ENCODE results near the gene VIPAS39. TPM values are rescaled to one million over a fixed set of nuclear protein-coding genes. Genes with fewer than 3 reads are reported as not detected.

VIPAS39 gene
- total RNA-seq, 4 donors from 2014 or later: 19.0 to 55.3 (median 25.3) TPM

DNA sequence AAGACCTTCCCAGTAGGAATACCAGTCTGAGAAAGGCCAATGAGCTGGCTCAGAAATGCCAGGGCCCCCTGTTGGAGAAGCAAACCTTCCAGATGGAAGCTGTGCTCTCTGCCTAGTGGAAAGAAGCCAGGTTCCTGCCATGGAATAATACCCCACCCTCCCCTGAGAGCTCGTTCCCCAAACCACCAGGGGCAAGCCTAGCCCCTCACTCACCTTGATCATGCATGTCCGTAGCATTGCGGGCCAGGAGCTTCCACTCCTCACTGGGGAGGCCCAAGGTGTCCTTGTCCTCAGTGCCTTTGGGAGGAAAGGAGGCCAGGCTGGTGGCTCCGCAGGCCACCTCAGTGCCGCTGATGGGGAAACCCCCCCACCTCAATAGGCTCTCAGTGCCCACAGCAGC is 20.6 kb upstream of the VIPAS39 start:
- Histone ChIP-seq H3K27ac (no peak overlapping the region), H3K27me3 (no peaks in the 10 kb centered on the region), H3K9me3 (no peaks in the 10 kb centered on the region), H3K4me1 (no peaks in the 10 kb centered on the region), H3K36me3 (no peaks in the 10 kb centered on the region), H3K4me3 (no peak overlapping the region)
- no peak for DNase-seq
- TF ChIP-seq, protein P1, sequence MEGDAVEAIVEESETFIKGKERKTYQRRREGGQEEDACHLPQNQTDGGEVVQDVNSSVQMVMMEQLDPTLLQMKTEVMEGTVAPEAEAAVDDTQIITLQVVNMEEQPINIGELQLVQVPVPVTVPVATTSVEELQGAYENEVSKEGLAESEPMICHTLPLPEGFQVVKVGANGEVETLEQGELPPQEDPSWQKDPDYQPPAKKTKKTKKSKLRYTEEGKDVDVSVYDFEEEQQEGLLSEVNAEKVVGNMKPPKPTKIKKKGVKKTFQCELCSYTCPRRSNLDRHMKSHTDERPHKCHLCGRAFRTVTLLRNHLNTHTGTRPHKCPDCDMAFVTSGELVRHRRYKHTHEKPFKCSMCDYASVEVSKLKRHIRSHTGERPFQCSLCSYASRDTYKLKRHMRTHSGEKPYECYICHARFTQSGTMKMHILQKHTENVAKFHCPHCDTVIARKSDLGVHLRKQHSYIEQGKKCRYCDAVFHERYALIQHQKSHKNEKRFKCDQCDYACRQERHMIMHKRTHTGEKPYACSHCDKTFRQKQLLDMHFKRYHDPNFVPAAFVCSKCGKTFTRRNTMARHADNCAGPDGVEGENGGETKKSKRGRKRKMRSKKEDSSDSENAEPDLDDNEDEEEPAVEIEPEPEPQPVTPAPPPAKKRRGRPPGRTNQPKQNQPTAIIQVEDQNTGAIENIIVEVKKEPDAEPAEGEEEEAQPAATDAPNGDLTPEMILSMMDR (IDR thresholded peaks at IDR 0.05): no peak
- no peak for TF ChIP-seq POLR2A (IDR thresholded peaks at IDR 0.05)

DNA sequence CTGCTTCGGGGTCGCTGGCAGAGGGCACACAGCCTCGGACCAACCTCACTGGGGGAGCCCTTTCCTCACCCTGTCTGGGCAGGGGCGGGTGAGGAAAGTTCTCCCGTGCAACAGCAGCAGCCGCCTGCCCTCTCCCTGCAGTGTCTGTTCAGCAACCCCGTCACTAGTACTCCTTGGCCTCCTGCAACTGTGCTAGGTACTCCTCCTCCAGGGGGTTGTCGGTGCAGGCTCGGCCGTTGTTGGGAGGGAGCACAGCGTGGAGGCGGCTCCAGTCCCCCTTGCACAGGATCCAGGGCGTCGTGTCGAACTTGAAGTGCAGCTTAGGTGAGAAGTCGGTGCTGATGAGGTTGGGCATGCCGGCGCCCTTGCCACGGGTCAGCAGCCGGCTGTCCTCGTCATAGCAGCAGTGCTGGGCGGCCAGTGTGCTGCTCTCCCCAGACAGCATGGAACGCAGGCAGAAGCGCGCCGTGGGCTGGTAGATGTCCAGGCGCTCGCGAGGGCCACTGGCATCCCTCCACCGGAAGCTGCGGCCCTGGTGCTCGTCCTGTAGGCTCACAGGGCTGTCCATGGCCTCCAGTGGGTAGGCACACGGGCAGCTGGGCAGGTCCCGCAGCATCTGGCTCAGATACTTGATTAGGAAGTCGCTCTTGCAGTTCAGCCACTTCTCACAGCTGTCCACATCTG is 18.2 kb upstream of the VIPAS39 start:
- Histone ChIP-seq H3K27ac (no peak overlapping the region), H3K36me3 (no peaks in the 10 kb centered on the region), H3K4me1 (no peaks in the 10 kb centered on the region), H3K27me3 (no peaks in the 10 kb centered on the region), H3K4me3 (no peak overlapping the region), H3K9me3 (no peaks in the 10 kb centered on the region)
- no peak for TF ChIP-seq POLR2A (IDR thresholded peaks at IDR 0.05)
- TF ChIP-seq, protein P1 (IDR thresholded peaks at IDR 0.05): no peak
- no peak for DNase-seq

DNA sequence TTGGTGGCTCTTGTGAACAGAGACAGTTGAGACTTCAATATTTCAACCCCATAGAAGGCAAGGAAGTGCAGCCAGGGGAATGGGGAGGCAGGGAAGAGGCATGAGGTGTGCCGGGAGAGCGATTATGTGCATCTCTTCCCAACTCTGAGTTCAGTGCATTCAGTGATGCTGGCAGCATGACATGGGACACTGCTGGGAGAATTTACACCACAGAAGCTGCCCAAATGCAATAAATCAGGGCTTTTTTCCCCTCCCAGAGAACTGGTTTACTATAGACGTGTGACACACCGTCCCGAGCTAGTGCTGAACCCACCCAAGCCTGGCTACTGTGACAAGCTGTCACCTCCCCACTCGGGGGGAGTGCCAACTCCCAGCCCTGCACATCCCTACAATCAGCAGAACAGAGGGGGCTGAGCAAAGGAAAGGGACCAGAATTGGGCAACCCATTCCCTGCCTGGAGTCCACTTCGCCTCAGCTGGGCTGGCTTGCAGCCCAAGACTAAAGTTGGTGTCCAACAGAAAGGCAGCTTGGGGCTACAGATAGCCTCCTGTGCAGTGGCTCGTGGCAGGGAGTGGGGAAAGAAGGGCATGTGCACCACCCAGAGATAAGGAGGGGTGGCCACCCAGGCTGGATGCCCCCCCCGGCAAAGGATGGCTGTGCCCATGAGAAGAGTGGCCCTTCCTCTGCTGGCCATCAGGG is 17.2 kb upstream of the VIPAS39 start:
- no peak overlapping the region for H3K4me3 ChIP-seq
- H3K36me3 ChIP-seq: peaks cover 0 to 1% (median 0%) of the 10 kb centered on the region in 3 donors
- no peaks in the 10 kb centered on the region for H3K27me3 ChIP-seq
- no peaks in the 10 kb centered on the region for H3K4me1 ChIP-seq
- no peaks in the 10 kb centered on the region for H3K9me3 ChIP-seq
- no peak overlapping the region for H3K27ac ChIP-seq
- TF ChIP-seq, protein P1 (IDR thresholded peaks at IDR 0.05): no peak
- TF ChIP-seq POLR2A (IDR thresholded peaks at IDR 0.05): no peak
- no peak for DNase-seq

DNA sequence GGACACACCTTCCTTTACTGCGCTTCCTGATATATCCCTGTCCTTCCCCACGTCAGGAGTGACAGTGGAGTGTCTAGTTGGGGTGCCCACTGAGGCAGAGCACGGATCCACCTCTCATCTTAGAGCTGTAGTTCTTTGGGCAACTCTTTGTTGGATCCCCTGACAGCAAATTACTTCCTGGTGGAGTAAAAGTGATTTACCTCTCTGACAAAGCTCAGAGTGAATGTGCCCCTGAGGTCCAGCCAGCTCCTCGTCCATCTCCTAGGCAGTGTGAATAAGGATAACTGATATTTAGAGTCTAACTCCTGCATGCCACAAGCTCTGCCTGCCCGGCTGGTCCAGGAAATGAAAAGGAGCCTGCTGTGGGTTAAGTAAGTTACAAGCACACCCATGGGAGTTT is 16.5 kb upstream of the VIPAS39 start:
- H3K36me3 ChIP-seq: peaks cover 0 to 8% (median 0%) of the 10 kb centered on the region in 3 donors
- no peaks in the 10 kb centered on the region for H3K27me3 ChIP-seq
- no peak overlapping the region for H3K4me3 ChIP-seq
- H3K4me1 ChIP-seq: no peaks in the 10 kb centered on the region
- TF ChIP-seq, protein P1 (IDR thresholded peaks at IDR 0.05): no peak
- no peak for TF ChIP-seq POLR2A (IDR thresholded peaks at IDR 0.05)
- no peaks in the 10 kb centered on the region for H3K9me3 ChIP-seq
- DNase-seq: no peak
- H3K27ac ChIP-seq: no peak overlapping the region

DNA sequence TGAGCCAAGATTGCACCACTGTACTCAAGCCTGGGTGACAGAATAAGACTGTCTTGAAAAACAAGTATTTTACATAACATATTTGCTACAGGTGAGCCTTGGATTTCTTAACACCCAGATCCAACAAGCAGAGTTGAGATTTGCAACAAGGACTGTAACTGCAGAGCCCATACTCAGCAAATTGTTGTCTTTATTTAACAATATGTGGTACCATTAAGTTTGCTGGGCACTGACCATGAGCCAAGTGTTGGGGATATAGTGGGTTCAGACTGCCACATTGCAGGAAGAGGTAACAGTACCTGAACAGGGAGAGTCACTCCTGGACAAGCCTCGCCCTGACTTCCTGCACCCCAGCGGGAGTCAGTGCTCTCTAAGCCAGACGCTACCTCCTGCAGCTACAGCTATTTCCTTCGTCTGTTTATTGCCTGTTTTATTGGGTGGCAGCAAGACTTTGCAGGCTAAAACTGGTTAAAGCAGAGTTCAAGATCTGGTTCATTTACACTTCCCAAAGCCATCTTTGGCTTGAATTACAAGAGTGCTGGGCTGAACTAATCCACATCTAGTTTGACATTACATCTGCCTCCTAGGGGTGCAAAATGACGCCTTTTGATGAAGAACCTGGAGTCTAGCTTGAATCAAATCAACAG is 12.9 kb upstream of the VIPAS39 start:
- H3K36me3 ChIP-seq: peaks cover 0 to 44% (median 0%) of the 10 kb centered on the region in 3 donors
- TF ChIP-seq POLR2A (IDR thresholded peaks at IDR 0.05): no peak
- TF ChIP-seq, protein P1 (IDR thresholded peaks at IDR 0.05): no peak

More for the DNA sequence above, 12.9 kb upstream of the VIPAS39 start:
- no peak for DNase-seq
- Histone ChIP-seq H3K4me1 (no peaks in the 10 kb centered on the region), H3K4me3 (no peak overlapping the region), H3K9me3 (no peaks in the 10 kb centered on the region), H3K27me3 (no peaks in the 10 kb centered on the region), H3K27ac (no peak overlapping the region)
